Uterus (tissue), 4 donors: ENCODE results near the gene TMEM87B. TPM values are rescaled to one million over a fixed set of nuclear protein-coding genes. Genes with fewer than 3 reads are reported as not detected.
"Not testable (repeated sequence)": the region's sequence is repeated elsewhere in the genome, so short reads cannot be mapped to it uniquely, and the experiment has no call there.

Experiments
- DNase-seq, 2 donors: peaks; one replicate each; pipeline ENCODE4 v3.0.0-alpha.2; 2019 to 2020
- H3K27ac ChIP-seq, 2 donors: fragments of 200-600 bp; sonication (generic); 1 replicate in 1 of 2; 2 replicates in 1 of 2; pipeline ENCODE4 v1.5.1; 2016 to 2018
- H3K27me3 ChIP-seq, 2 donors: fragments of 200-600 bp; sonication (generic); one replicate each; pipeline ENCODE4 v1.5.1; 2018 to 2019; ENCODE audit warnings: control low read depth in 1 of 2
- H3K36me3 ChIP-seq, 2 donors: fragments of 200-600 bp; sonication (generic); one replicate each; pipeline ENCODE4 v1.5.1; 2019; ENCODE audit warnings: control low read depth in 1 of 2
- H3K4me1 ChIP-seq, 2 donors: fragments of 200-600 bp; sonication (generic); one replicate each; pipeline ENCODE4 v1.5.1; 2018 to 2019; ENCODE audit warnings: control low read depth in 1 of 2
- H3K4me3 ChIP-seq, 2 donors: fragments of 200-600 bp; sonication (generic); 1 replicate in 1 of 2; 2 replicates in 1 of 2; pipeline ENCODE4 v1.5.1; 2018 to 2019; ENCODE audit warnings: mild to moderate bottlenecking in 1 of 2
- H3K9me3 ChIP-seq, 2 donors: fragments of 200-600 bp; sonication (generic); one replicate each; pipeline ENCODE4 v1.5.1; 2019; ENCODE audit warnings: control low read depth in 1 of 2
- POLR2A ChIP-seq, 2 donors: fragments of 450-650 bp; IDR thresholded peaks; one replicate each; pipeline ENCODE4 v1.6.1; 2016; ENCODE audit warnings: antibody characterized with exemption in 2 of 2, mild to moderate bottlenecking in 1 of 2, moderate library complexity in 1 of 2
- intact Hi-C: fragments of 100-400 bp; cut with DNase I; formaldehyde crosslinking; loops from one replicate; pipeline ENCODE4 v1.15.1; 2023; ENCODE audit warnings: low total_unique reads
- total RNA-seq, 4 donors: library from RNA; depleted of rRNA in 3 of 4; stranded (reverse); fragments of >200 nt in 3 of 4; gene quantifications; one replicate each; pipeline versions ENCODE4 v1.1.0 to v1.2.4, GENCODE V29; 2014 to 2023
- TF ChIP-seq, protein P1 (sequence below), 4 experiments: fragments of 200-600 bp in 2 of 4; fragments of 450-650 bp in 2 of 4; sonication (generic) in 2 of 4; IDR thresholded peaks; one replicate each; pipeline ENCODE4 v1.5.1; 2016 to 2019; ENCODE audit warnings: antibody characterized with exemption in 4 of 4, mild to moderate bottlenecking in 2 of 4, moderate library complexity in 1 of 4
- donor health status: DM: yes; HTN: yes; CAD: no.

Gene TMEM87B
- total RNA-seq, 4 donors from 2014 or later = 6.7 to 51.6 (median 27.0) TPM

GRCh38 chr2:112059671-112060070 lies 4.6 kb downstream of the TMEM87B start:
- no peaks in the 10 kb centered on the region for H3K36me3 ChIP-seq
- no peaks in the 10 kb centered on the region for H3K27me3 ChIP-seq
- intact Hi-C loops = no loop called here
- DNase-seq = no peak
- peaks cover 0 to 9% of the 10 kb centered on the region in 2 donors for H3K4me1 ChIP-seq
- TF ChIP-seq POLR2A (IDR thresholded peaks at IDR 0.05) = no peak
- H3K9me3 ChIP-seq = no peaks in the 10 kb centered on the region
- H3K4me3 ChIP-seq = no peak overlapping the region
- no peak overlapping the region for H3K27ac ChIP-seq

DNA sequence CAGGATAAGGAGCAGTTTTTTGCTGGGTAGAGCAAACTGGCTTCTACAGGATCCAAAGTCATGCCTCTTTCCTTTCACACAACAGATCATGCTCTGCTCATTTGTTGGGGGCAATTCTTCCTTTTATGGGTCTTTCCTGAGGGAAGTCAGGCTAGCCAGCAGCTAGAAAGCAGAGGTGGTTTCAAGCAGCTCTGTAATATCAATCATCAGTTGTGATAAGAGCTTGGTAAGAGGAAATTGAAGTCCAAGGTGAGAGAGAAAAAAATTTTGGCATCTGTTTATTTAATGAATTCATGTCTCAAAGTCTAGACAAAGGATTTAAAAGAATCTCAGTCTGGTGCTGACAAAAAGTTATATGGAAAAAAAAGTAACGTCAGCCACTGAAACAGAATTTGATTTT lies 6.2 kb downstream of the TMEM87B start:
- no peak overlapping the region for H3K27ac ChIP-seq
- no peaks in the 10 kb centered on the region for H3K36me3 ChIP-seq
- no peaks in the 10 kb centered on the region for H3K27me3 ChIP-seq
- H3K9me3 ChIP-seq = no peaks in the 10 kb centered on the region
- TF ChIP-seq, protein P1, sequence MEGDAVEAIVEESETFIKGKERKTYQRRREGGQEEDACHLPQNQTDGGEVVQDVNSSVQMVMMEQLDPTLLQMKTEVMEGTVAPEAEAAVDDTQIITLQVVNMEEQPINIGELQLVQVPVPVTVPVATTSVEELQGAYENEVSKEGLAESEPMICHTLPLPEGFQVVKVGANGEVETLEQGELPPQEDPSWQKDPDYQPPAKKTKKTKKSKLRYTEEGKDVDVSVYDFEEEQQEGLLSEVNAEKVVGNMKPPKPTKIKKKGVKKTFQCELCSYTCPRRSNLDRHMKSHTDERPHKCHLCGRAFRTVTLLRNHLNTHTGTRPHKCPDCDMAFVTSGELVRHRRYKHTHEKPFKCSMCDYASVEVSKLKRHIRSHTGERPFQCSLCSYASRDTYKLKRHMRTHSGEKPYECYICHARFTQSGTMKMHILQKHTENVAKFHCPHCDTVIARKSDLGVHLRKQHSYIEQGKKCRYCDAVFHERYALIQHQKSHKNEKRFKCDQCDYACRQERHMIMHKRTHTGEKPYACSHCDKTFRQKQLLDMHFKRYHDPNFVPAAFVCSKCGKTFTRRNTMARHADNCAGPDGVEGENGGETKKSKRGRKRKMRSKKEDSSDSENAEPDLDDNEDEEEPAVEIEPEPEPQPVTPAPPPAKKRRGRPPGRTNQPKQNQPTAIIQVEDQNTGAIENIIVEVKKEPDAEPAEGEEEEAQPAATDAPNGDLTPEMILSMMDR (IDR thresholded peaks at IDR 0.05) = no peak
- TF ChIP-seq POLR2A (IDR thresholded peaks at IDR 0.05) = no peak
- no peak overlapping the region for H3K4me3 ChIP-seq
- intact Hi-C loops = no loop called here
- peaks cover 0 to 9% of the 10 kb centered on the region in 2 donors for H3K4me1 ChIP-seq
- no peak for DNase-seq

DNA sequence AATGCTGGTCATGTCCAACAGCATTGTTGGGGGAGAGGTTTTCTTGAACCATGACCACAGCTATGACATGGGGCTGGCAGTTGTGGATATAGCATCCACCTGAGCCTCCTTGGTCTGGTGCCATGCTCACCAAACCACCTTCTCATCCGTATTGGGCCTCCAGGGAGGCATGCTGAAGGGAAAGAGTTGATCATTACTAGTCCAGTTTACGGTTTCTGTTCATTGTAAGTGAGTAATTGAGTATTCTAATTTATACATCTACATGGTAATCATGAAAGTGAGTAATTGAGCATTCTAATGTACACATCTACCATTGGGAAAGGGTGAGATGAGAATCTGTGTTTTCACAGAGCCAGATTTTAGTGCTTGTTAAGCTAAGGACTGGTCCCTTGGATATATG lies 6.8 kb downstream of the TMEM87B start:
- Histone ChIP-seq H3K4me3 (no peak overlapping the region), H3K27ac (no peak overlapping the region), H3K27me3 (no peaks in the 10 kb centered on the region), H3K36me3 (no peaks in the 10 kb centered on the region), H3K9me3 (no peaks in the 10 kb centered on the region), H3K4me1 (peaks cover 0 to 8% of the 10 kb centered on the region in 2 donors)
- DNase-seq = no peak
- TF ChIP-seq, protein P1 (IDR thresholded peaks at IDR 0.05) = no peak
- TF ChIP-seq POLR2A (IDR thresholded peaks at IDR 0.05) = no peak
- intact Hi-C loops = no loop called here

DNA sequence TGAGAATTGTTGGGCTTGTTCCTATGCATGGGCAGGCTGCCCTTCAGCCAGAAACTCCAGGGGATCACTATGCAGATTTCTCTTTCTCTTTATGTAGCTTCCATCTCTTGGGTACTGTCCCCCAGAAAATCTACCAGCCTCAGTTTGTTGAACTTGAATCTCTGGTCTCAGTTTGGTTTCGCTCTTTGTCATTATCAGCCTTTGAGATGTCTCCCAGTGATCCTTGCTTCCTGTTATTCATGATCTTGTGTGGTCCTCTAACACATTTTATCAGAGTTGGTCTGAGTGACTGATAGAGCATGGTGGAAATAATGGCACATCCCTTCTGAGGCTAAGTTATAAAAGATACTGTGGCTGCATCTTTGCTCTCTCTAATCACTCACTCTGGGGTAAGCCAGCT lies 7.8 kb downstream of the TMEM87B start:
- Histone ChIP-seq H3K4me3 (no peak overlapping the region), H3K27ac (no peak overlapping the region), H3K27me3 (no peaks in the 10 kb centered on the region), H3K9me3 (no peaks in the 10 kb centered on the region), H3K4me1 (no peaks in the 10 kb centered on the region), H3K36me3 (no peaks in the 10 kb centered on the region)
- DNase-seq = no peak
- no peak for TF ChIP-seq POLR2A (IDR thresholded peaks at IDR 0.05)
- TF ChIP-seq, protein P1 (IDR thresholded peaks at IDR 0.05) = no peak
- intact Hi-C loops = no loop called here

- Histone ChIP-seq H3K4me1 (no peaks in the 10 kb centered on the region), H3K27me3 (no peaks in the 10 kb centered on the region), H3K4me3 (no peak overlapping the region), H3K36me3 (no peaks in the 10 kb centered on the region), H3K27ac (no peak overlapping the region), H3K9me3 (no peaks in the 10 kb centered on the region)
- intact Hi-C loops = no loop called here
- DNase-seq = no peak
- no peak for TF ChIP-seq POLR2A (IDR thresholded peaks at IDR 0.05)
- TF ChIP-seq, protein P1 (IDR thresholded peaks at IDR 0.05) = no peak
Observed at GRCh38 chr2:112065486-112065885, 10.4 kb downstream of the TMEM87B start.

DNA sequence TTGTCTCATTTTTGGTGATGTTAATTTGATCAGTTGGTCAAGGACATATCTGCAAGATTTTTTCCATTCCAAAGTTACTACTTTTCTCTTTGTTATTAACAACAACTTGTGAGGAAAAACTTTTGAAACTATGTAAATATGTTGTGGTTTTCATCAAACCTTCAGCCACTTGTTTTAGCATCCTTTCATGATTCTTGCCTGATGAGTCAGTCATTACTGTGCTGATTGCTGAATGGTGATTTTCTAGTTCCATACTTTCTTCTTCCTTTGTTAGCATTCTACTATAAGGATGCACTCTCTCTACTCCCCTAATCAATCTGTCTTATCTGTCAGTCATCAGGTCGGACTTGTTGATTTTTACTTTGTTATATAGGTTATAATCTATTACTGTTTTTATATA lies 10.9 kb downstream of the TMEM87B start:
- no peak for DNase-seq
- H3K9me3 ChIP-seq = no peaks in the 10 kb centered on the region
- H3K27ac ChIP-seq = no peak overlapping the region
- H3K4me1 ChIP-seq = no peaks in the 10 kb centered on the region
- no peaks in the 10 kb centered on the region for H3K27me3 ChIP-seq
- intact Hi-C loops = no loop called here
- no peak for TF ChIP-seq POLR2A (IDR thresholded peaks at IDR 0.05)
- TF ChIP-seq, protein P1 (IDR thresholded peaks at IDR 0.05) = no peak
- H3K4me3 ChIP-seq = no peak overlapping the region
- no peaks in the 10 kb centered on the region for H3K36me3 ChIP-seq

DNA sequence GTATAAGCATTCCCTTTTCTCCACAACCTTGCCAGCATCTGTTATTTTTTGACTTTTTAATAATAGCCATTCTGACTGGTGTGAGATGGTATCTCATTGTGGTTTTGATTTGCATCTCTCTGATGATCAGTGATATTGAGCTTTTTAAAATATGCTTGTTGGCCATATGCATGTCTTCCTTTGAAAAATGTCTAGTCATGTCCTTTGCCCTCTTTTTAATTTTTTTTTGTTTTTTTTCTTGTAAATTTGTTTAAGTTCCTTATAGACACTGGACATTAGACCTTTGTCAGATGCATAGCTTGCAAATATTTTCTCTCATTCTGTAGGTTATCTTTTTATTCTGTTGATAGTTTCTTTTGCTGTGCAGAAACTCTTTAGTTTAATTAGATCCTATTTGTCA lies 14.7 kb downstream of the TMEM87B start:
- intact Hi-C loops, H3K4me3 ChIP-seq, H3K9me3 ChIP-seq, H3K4me1 ChIP-seq, H3K36me3 ChIP-seq, DNase-seq, H3K27me3 ChIP-seq, H3K27ac ChIP-seq: not testable (repeated sequence)
